SW480 (cell line): ENCODE results near the gene RBM44.
"Not testable (repeated sequence)": the region's sequence is repeated elsewhere in the genome, so short reads cannot be mapped to it uniquely, and the experiment has no call there.

Experiments used
- DNase-seq: peaks from one replicate; pipeline ENCODE4 v3.0.0-alpha.2; 2016; ENCODE audit warnings: low spot score

RBM44 gene

GRCh38 chr2:237858294-237859081 lies 59.9 kb downstream of the RBM44 start:
- peak; percentile 84 for DNase-seq

- DNase-seq = no peak
Observed at GRCh38 chr2:237859082-237859433, 60.5 kb downstream of the RBM44 start.

- peak; percentile 16 for DNase-seq
Observed at GRCh38 chr2:237859533-237860272, 61.1 kb downstream of the RBM44 start, which contains the start of gene RAMP1. Gene RAMP1 (plus strand): TSS chr2:237859623. CDS start chr2:237859676, 53 bp downstream.

- peak; percentile 9 for DNase-seq
Observed at GRCh38 chr2:237860273-237860935, 61.8 kb downstream of the RBM44 start.

- no peak for DNase-seq
Observed at GRCh38 chr2:237861875-237862527, 63.4 kb downstream of the RBM44 start.

GRCh38 chr2:237862528-237862895 lies 63.9 kb downstream of the RBM44 start:
- DNase-seq = no peak

GRCh38 chr2:237863102-237863511 lies 64.5 kb downstream of the RBM44 start:
- no peak for DNase-seq

GRCh38 chr2:237863689-237864443 lies 65.3 kb downstream of the RBM44 start:
- no peak for DNase-seq

- DNase-seq = no peak
Observed at GRCh38 chr2:237864444-237864931, 65.9 kb downstream of the RBM44 start.

GRCh38 chr2:237864940-237865622 lies 66.5 kb downstream of the RBM44 start:
- no peak for DNase-seq

- peak; percentile 13 for DNase-seq
Observed at GRCh38 chr2:237865623-237866041, 67.1 kb downstream of the RBM44 start.

- DNase-seq = peak; percentile 37
Observed at GRCh38 chr2:237866101-237866621, 67.6 kb downstream of the RBM44 start.

- no peak for DNase-seq
Observed at GRCh38 chr2:237867465-237867864, 68.9 kb downstream of the RBM44 start.

- DNase-seq = not testable (repeated sequence)
Observed at GRCh38 chr2:237868074-237868473, 69.5 kb downstream of the RBM44 start.

- no peak for DNase-seq
Observed at GRCh38 chr2:237868631-237869342, 70.2 kb downstream of the RBM44 start.

- DNase-seq = no peak
Observed at GRCh38 chr2:237869343-237870102, 70.9 kb downstream of the RBM44 start.

GRCh38 chr2:237870126-237870525 lies 71.5 kb downstream of the RBM44 start:
- no peak for DNase-seq

GRCh38 chr2:237870754-237871651 lies 72.4 kb downstream of the RBM44 start:
- DNase-seq = no peak
